ENCODE results near the gene ACTL9.
"Not testable (repeated sequence)": the region's sequence is repeated elsewhere in the genome, so short reads cannot be mapped to it uniquely, and the experiment has no call there.

ACTL9 gene, protein sequence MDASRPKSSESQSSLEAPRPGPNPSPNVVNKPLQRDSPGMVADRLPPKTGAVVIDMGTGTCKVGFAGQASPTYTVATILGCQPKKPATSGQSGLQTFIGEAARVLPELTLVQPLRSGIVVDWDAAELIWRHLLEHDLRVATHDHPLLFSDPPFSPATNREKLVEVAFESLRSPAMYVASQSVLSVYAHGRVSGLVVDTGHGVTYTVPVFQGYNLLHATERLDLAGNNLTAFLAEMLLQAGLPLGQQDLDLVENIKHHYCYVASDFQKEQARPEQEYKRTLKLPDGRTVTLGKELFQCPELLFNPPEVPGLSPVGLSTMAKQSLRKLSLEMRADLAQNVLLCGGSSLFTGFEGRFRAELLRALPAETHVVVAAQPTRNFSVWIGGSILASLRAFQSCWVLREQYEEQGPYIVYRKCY

DNA sequence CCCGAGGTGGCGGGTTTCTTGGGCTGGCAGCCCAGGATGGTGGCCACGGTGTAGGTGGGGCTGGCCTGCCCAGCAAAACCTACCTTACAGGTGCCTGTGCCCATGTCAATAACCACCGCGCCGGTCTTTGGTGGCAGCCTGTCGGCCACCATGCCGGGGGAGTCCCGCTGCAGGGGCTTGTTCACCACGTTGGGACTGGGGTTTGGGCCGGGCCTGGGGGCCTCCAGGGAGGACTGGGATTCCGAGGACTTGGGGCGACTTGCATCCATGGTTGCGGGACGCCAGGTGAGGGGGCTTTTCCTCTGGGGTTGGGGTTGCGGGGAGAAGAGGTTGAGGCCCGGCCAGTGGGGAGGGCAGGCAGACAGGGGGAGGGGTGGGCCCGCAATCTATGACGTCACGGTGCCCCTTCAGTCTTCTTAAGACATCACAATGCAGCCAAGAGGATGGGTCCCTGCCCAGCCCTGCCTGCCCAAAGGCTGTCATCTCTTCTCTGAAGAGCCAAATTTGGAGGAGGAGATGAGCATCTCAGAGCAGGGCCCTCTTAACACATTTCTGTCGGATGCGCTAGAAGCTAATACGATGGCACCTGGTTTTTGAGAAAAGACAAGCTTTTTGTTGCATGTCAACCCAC, at the start of gene ACTL9:
Gene ACTL9, minus strand, starts transcription at position 363 of the 631 bp plus-strand sequence. Its CDS starts 94 bp downstream, at position 269.
- DNase-seq (ENCODE audit: low spot score): no peak

DNA sequence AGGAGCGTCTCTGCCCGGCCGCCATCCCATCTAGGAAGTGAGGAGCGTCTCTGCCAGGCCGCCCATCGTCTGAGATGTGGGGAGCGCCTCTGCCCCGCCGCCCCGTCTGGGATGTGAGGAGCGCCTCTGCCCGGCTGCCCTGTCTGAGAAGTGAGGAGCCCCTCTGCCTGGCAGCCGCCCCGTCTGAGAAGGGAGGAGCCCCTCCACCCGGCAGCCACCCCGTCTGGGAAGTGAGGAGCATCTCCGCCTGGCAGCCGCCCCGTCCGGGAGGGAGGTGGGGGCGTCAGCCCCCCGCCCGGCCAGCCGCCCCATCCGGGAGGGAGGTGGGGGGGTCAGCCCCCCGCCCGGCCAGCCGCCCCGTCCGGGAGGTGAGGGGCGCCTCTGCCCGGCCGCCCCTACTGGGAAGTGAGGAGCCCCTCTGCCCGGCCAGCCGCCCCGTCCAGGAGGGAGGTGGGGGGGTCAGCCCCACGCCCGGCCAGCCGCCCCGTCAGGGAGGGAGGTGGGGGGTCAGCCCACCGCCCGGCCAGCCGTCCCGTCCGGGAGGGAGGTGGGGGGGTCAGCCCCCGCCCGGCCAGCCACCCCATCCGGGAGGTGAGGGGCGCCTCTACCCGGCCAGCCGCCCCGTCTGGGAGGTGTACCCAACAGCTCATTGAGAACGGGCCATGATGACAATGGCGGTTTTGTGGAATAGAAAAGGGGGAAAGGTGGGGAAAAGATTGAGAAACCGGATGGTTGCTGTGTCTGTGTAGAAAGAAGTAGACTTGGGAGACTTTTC, 40.9 kb upstream of the ACTL9 start:
- not testable (repeated sequence) for DNase-seq (ENCODE audit: low spot score)

DNA sequence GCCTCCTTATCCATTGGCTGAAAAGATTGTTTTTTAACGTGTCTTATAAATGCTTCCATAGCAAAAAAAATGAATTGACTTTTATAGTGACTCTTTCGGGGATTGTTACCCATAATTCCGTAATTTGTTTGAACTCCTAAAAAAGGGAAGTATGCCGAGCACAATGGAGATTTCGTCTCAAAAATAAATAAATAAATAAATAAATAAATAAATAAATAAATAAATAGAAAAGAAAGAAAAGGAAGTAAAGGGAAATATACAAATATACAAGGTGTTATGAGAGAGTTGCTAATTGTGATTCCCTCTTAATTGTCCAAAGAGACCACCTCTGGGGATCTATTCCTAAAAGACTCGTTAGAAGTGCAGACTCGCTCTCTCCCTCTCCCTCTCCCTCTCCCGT, 39.8 kb upstream of the ACTL9 start:
- DNase-seq (ENCODE audit: low spot score): no peak

DNA sequence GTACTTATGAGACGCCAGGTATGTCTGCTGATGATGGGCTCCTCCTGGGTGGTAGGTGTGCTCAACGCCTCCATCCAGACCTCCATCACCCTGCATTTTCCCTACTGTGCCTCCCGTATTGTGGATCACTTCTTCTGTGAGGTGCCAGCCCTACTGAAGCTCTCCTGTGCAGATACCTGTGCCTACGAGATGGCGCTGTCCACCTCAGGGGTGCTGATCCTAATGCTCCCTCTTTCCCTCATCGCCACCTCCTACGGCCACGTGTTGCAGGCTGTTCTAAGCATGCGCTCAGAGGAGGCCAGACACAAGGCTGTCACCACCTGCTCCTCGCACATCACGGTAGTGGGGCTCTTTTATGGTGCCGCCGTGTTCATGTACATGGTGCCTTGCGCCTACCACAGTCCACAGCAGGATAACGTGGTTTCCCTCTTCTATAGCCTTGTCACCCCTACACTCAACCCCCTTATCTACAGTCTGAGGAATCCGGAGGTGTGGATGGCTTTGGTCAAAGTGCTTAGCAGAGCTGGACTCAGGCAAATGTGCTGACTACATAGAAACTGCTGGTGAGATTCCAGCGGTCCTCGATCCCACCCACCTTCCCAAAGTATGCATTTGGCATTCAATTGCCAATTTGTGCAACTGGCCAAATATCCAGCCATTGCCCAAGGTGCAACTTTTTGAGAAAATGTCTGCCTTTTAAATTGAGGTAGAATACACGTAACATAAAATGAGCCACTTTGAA, 33.0 kb upstream of the ACTL9 start:
- DNase-seq (ENCODE audit: low spot score): no peak

DNA sequence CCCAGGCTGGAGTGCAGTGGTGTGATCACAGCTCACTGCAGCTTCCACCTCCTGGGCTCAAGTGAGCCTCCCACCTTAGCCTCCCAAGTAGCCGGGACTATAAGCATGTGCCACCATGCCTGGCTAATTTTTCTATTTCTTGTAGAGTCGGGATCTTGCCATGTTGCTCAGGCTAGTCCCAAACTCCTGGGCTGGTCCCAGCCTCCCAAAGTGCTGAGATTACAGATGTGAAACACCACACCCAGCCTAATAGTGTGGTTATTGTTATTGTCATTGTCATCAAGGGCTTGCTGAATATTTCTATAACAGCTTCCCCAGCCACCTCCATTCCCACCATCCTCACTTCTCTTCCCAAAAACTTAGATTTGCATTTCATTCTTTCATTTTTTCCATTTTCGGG, 25.7 kb upstream of the ACTL9 start:
- no peak for DNase-seq (ENCODE audit: low spot score)

DNA sequence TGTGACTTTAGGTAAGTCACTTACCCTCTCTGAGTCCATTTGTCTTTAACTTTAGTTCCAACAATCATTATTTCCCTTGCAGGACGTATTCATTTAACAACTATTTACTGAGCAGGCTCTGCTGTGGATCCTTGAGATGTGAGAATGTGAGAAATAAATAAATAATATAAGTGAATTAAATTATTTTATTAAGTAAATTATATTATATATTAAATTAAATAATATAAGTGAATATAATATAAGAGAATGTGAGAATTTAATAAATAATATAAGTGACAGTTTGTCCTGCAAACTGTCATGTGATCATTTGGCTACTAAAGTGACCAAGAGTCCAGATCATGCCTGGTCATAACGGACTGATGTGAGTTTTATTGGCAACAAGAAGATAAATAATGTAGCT, 23.4 kb upstream of the ACTL9 start:
- DNase-seq (ENCODE audit: low spot score): no peak

DNA sequence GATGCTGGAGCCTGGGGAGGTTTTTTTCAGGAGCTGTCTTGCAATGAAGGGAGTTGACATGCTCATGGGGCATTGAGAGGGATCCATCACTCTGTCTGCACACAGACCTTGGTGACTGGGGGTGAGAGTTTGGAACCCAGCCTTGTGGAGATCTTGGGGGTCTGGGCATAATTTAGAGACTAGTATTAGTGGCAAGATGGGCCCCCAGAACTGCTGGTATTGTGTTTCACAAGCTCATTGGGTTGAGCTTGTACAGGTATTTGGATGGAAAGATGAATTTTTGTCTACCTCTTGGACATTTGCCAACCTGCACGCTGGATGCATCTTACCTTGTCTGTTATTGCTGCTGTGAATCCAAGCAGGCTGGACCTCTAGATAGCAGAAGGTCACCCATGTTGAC, 22.7 kb upstream of the ACTL9 start, which contains the start of gene OR2Z1:
Gene OR2Z1, plus strand, starts transcription at position 301 of the 400 bp plus-strand sequence. CDS start 9,395 bp downstream, outside the sequence.
- no peak for DNase-seq (ENCODE audit: low spot score)

DNA sequence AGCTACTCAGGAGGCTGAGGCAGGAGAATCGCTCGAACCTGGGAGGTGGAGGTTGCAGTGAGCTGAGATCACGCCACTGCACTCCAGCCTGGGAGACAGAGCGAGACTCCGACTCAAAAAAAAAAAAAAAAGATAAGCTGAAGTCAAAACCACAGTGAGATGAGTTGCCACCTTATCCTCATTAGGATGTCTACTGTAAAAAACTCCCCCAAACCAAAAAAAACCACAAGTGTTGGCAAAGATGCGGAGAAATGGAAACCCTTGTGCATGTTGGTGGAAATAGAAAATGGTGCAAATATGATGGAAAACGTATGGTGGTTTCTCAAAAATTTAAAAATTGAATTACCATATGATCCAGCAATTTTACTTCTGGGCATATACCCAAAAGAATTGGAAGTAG, 11.7 kb upstream of the ACTL9 start:
- not testable (repeated sequence) for DNase-seq (ENCODE audit: low spot score)

DNA sequence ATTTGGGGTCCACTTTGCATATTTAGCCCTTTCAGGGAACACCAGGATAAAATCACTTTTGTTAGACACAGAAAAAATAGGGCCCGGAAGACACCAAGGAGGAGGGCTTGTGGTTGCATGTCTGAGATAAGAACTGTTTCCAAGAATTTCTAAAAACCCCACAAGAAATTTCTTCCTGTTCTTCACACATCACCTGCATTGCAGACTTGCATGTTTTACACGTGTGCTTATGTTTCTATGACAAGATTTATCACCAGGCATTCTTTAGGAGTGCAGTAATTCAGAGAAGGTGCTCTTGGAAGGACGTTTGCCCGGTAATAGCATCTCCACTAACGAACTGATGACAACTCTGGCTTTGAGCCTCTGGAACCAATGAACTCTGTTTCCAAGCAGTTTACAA, 7.1 kb upstream of the ACTL9 start:
- DNase-seq (ENCODE audit: low spot score): no peak

DNA sequence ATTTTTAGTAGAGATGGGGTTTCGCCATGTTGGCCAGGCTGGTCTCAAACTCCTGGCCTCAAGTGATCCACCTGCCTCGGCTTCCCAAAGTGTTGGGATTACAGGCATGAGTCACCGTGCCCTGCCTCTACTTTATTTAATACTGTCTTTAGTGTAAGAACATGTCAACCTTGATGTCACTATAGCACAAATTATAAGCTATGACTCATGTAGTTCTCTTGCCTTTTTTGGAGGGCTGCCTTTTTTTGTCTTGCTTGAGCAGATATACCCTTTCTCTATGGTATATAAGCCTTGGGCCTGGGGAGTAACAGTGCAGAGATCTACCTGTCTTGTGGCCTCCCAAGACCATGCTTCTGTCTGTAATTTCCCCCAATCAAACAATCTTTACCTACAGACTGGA, 6.7 kb upstream of the ACTL9 start:
- not testable (repeated sequence) for DNase-seq (ENCODE audit: low spot score)

DNA sequence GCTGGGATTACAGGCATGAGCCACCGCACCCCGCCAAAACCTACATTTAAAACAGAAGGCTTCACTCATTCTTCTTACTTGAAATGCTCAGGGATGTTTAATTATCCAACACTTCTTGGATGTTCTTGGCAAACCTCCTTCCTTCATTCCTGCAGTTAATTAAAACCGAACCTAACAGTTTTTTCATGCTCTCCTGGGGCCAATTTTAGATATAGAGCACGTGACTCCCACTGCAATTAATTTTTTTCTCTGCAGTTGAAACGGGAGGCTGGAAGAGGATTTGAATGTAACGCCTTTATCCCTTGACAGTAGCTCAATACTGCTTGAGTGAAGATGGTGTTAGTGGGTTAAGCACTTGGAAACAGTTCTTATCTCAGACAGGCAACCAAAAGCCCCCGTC, 4.6 kb upstream of the ACTL9 start:
- no peak for DNase-seq (ENCODE audit: low spot score)

DNA sequence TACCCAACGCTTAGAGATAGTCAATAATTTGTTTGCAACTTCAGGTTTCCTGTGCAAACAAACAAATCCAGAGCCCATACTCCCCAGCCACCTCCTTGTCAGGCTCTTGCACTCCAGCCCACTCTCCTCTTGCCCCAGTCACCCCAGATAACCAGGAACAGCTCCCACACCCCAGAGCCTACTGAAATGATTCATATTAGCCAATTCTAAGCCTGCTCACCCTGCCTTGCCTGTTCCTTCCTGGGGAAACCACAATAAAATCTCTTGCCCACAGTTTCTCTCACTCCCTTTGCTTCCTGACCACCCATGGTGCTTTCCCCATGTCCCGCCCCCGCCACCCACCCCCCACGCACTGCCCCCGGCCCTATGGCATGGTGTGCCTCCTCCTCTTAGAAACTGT, 3.8 kb upstream of the ACTL9 start:
- no peak for DNase-seq (ENCODE audit: low spot score)

DNA sequence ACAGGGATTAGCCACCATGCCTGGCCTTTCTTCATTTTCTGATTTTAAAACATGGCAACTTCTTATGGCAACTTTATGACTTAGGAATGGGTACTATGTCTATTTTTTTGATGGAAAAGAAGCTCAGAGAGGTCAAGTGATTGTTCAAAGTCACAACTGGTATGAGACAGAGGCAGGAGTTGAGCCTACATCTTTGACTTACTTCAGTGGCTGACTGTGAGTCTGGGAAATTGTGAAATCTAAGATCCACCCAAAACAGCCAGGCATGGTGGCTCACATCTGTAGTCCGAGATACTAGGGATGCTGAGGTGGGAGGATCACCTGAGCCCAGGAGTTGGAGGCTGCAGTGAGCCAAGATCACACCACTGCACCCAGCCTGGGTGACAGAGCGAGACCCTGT, 2.4 kb upstream of the ACTL9 start:
- no peak for DNase-seq (ENCODE audit: low spot score)

DNA sequence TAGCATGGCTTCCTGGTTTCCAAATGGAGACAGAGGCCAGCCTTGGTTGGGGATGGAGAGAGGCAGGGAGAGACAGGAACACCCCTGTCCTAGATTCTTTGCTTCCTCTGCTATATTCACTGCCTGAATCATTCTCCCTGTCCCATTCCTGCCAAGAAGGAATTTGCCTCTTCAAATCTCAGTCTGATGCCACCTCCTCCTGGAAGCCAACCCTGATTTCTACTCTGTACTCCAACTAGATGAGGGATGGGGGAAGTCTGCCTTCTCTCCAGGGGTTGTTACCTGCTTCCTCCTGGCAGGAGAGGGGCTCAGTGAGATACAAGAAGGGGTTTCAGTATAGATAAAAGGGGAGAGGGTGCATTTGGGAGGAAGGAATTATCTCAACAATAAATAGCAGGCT, 1.3 kb upstream of the ACTL9 start:
- DNase-seq (ENCODE audit: low spot score): no peak

DNA sequence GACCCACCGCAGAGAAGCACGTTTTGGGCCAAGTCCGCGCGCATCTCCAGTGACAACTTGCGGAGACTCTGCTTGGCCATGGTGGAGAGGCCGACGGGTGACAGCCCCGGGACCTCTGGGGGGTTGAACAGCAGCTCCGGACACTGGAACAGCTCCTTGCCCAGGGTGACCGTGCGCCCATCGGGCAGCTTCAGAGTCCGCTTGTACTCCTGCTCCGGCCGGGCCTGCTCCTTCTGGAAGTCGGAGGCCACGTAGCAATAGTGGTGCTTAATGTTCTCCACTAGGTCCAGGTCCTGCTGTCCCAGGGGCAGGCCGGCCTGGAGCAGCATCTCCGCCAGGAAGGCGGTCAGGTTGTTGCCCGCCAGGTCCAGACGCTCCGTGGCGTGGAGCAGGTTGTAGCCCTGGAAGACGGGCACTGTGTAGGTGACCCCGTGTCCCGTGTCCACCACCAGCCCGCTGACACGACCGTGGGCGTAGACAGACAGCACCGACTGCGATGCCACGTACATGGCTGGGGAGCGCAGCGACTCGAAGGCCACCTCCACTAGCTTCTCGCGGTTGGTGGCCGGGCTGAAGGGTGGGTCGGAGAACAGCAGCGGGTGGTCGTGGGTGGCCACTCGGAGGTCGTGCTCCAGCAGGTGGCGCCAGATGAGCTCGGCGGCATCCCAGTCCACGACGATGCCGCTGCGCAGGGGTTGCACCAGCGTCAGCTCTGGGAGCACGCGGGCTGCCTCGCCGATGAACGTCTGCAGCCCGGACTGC, 743 bp downstream of the ACTL9 start:
- DNase-seq (ENCODE audit: low spot score): no peak

DNA sequence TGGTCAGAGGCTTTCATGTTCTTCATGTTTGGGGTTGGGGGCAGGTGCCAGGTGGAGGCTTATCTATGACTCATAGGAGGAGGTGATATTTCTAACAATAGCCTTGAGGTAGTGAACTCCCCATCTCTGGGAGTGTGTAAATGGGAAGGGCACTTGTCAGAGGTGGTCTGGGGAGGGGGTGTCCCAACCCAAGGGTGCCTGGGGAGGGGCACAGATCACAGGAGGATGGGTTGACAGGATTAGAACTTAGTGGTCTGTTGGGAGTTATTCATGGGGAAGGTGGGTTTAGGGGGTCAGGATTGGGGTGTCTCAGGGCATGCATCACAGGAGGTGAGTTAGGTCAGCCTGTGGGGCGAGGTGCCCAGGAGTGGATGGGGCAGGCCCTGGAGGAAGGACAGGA, 1.6 kb downstream of the ACTL9 start:
- DNase-seq (ENCODE audit: low spot score): no peak

DNA sequence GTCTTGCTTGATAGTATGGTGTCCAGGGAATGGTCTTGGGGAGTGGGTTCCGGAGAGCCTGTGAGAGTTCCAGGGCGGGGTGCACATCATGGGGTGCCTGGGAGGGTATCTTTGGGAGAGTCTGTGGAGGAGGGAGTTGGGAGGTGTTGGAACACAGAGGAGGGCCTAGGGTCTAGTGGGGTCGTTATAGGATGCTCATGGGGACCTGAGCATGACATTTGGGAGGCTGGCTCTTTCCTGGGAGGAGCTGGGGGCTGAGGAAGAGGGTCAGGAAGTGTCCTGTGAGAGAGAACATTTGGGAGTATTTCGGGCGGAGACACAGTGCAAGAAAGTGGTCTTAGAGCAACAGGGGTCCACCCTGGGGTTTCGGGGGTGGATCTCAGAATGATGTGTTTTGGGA, 2.7 kb downstream of the ACTL9 start:
- no peak for DNase-seq (ENCODE audit: low spot score)

DNA sequence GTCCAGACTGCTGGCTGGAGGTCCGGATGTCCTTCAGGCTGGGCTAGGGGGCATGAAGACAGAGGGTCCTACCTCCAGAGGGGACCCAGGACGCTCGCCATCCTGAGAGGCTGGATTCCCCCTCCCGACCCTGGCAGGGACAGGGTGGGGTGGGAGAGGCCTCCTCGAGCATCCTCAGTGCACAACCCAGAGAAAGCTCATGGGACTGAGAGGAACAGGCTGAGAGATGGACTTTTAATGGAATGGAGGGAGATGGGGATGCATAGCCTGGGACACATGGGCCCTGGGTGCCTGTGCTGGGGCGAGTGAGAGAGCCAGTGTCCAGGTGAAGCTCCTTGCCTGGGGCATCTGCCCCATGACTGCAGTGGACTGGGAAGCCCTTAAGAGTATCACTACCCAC, 3.1 kb downstream of the ACTL9 start:
- DNase-seq (ENCODE audit: low spot score): no peak

DNA sequence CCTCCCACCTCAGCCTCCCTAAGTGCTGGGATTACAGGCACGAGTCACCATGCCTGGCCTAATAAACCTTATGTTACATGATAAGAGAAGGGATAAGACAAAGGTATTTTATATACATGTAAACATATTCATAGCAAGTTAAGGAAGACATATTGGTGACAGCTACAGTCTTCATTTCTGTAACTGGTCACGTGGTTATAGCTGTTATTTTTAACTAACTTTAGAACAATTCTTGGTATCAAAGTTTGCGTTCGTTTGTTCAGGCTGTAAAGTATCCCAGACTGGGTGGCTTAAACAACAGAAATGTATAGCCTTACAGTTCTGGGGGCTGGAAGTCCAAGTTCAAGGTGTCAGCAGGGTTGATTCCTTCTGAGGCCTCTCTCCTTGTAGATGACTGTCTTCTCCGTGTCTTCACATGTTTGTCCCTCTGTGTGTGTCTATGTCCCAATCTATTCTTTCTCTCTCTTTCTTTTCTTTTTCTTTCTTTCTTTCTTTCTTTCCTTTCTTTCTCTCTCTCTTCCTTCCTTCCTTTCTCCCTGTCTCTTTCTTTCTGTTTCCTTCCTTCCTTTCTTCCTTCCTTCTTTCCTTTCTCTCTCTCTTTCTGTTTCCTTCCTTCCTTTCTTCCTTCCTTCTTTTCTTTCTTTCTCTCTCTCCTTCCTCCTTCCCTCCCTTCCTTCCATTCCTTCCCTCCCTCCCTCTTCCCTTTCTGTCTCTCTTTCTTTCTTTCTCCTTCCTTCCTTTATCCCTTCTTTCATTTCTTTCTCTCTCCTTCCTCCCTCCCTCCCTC, 7.6 kb downstream of the ACTL9 start:
- no peak for DNase-seq (ENCODE audit: low spot score)

DNA sequence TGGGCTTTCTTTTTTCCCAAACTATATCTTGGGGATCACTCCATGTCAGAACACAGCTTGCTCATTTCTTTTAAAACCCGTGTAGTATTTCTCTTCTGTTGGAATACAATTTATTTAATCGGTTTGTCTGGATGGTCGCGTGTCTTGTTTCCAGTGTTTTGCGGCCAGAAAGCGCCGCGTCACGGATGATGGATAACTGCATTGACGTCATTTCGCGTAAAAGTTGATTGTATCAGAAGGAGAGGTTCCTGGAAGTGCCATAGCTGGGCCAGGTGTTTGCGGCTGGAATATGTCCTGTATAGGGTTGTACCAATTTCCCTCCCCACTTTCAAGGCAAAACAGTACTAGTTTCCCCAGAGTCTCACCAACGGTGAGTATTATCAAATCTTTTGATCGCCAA, 9.7 kb downstream of the ACTL9 start:
- no peak for DNase-seq (ENCODE audit: low spot score)

DNA sequence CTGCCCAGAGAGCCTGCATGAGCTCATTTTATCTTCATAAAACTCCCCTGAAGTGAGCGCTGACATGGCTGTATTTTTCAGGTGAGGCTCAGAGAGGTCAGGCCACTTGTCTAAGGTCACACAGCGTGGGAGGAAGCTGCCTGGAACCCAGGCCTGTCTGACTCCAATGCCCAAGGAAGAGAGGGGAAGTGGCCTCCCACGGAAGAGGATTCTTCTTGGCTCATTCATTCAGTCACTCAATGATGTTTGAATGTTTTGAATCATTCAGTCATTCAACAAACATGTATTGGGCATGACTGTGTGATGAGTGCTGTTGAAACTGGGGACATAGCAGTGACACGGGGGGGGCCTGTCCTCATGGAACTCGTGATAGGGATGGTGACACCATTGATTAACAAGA, 12.0 kb downstream of the ACTL9 start:
- no peak for DNase-seq (ENCODE audit: low spot score)
